Measurements from ENCODE around the gene PPM1F.
A peak's percentile ranks its signal among the peaks of the same experiment; 100 is the strongest.

Gene PPM1F, protein sequence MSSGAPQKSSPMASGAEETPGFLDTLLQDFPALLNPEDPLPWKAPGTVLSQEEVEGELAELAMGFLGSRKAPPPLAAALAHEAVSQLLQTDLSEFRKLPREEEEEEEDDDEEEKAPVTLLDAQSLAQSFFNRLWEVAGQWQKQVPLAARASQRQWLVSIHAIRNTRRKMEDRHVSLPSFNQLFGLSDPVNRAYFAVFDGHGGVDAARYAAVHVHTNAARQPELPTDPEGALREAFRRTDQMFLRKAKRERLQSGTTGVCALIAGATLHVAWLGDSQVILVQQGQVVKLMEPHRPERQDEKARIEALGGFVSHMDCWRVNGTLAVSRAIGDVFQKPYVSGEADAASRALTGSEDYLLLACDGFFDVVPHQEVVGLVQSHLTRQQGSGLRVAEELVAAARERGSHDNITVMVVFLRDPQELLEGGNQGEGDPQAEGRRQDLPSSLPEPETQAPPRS

DNA sequence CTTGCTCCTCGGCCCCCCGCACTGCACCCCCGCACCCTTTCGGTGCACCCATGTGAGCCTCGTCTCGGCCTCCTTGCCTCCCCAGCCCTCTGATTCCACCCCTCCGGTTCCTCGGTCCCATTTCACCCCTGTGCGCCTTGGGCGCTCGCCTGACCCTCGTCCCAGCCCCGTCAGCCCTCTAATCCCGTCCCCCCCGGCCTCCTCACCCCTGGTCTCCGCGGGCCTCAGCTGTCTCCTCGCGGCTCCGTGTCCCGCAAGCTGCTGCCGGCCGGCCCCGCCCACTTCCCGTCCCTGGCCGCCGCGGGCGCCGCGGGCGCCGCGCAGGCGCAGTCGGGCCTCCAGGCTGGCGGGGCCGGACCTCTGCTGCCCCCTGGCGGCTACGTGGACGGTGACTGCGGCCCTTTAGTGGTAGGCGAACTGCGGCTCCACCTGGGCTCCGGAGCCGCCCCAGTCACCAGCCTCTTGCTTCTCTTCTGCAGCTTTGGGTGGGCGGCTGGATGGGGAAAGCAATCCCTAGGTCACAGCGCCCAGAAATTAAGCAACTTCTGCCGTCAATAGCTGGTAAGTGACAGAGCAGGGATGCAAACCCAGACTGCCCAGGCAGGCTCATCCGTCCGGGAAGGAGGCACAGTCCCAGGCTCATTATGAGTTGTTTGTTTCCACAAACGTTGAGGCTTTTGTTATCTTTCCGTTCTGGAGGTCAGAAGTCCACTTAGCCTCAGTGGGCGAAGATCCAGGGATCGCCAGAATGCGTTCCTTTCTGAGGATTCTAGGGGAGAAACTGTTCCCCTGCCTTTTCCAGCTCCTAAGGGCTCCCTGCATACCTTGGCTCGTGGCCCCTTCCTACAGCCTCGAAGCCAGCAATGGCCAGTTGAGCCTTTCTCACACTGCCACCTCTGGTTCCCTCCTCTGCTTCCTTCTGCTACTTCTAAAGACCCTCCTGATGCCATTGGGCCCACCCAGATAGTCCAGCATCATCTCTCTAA lies at the start of gene PPM1F:
Gene PPM1F (minus strand): TSS at position 263 of the 986 bp plus-strand sequence. CDS start 6,800 bp downstream, outside the sequence.
- peak; percentile 77 for DNase-seq (ENCODE audit: low read depth)

DNA sequence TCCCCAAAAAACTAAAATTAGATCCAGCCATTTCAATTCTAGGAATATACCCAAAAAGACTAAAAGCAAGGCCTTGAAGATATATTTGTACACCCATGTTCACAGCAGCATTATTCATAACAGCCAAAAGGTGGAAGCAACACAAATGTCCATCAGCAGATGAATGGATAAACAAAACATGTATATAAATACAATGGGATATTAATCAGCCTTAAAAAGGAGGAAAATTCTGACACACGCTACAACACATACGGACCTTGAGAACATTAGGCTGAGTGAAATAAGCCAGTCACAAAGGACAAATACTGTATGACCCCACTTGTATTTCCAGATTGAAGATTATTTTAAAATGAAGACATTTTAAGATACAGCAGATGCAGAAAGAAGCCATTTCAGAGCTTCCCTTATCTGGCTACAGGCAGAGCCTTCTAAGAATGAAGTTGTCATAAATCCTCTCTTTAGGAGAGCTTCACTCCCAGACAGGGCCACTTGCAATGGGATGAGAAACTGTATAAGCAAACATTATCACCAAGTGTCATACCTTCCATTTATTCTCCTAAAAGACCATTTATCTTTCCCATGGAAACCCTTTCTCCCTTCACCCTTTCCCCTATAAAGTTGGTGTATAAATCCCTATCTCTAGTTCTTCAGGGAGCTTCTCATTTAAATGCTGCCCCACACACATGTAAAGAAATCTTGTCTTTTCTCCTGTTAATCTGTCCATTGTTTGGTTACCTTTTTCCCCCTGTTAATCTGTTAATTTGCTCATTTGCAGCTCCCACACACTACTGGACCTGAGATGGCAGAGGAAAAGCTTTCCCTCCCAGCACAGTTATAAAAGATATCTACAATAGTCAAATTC lies 49.2 kb upstream of the PPM1F start:
- no peak for DNase-seq (ENCODE audit: low read depth)

DNA sequence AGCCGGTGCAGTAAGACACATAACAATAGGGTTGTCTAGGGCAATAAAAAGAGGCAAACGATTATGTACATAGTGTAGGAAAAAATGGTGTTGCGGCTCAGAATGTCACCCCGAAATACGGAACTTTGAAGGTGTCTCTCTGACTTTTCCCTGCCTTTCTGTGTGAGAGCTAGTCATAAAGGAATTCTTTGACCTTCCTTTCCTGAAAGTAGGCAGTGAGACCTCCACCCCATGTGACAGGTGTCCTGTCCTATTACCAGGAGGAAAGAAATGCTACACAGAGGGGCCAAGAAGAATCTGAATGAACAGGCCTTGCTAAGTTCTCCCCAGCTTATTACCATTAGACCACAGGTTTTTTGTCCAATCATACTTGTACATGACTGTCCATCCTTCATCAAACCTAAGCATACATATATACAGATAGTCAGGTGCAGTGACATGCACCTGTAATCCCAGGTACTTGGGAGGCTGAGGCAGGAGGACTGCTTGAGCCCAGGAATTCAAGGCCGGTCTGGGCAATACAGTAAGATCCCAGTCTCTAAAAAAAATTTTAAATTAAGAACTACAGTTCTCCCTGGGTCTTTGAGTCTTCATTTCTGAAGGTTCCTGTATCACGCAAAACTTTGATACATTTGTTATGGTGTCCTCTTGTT lies 46.1 kb upstream of the PPM1F start:
- no peak for DNase-seq (ENCODE audit: low read depth)

DNA sequence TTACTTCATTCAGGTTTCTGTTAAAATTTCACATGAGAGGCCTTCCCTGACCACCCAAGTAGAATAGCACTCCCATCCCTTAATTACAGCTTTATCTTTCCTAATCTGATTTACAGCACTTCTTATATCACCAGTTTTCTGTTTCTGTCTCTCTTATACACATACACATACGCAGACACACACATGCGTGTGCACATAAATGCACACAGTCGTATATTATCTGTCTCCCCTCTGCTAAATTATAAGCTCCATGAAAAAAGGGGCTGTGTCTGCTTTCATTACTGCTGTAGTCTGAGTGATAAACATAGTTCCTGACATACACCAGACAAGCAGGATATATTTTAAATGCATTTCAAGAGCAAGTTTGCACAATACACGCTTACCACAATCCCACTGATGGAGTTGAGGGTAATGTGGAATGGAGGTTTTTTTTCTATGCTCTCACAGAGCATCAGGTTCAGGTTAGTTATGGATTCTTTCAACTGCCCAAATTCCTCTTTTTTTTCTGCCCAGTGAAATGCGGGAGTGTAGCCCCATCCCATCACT lies 43.6 kb upstream of the PPM1F start:
- DNase-seq (ENCODE audit: low read depth) = no peak

DNA sequence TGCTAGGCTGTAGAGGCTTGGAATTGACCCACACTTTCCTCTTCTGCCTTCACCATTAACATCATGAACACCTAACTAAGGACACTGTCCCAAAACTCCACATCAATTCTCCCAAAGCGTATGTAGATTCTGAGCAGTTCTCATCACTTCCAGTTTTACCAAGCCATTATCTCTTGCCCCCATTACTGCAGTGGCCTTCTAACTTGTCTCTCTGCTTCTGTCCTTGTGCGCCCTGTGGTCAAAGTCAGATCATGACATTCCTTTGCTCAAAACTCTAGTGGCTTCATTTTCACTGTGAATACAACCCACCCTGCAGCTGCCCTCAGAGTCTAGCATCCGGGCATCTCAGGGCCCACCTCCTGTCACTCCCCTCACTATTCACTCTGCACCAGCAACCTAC lies 43.0 kb upstream of the PPM1F start:
- DNase-seq (ENCODE audit: low read depth) = no peak

DNA sequence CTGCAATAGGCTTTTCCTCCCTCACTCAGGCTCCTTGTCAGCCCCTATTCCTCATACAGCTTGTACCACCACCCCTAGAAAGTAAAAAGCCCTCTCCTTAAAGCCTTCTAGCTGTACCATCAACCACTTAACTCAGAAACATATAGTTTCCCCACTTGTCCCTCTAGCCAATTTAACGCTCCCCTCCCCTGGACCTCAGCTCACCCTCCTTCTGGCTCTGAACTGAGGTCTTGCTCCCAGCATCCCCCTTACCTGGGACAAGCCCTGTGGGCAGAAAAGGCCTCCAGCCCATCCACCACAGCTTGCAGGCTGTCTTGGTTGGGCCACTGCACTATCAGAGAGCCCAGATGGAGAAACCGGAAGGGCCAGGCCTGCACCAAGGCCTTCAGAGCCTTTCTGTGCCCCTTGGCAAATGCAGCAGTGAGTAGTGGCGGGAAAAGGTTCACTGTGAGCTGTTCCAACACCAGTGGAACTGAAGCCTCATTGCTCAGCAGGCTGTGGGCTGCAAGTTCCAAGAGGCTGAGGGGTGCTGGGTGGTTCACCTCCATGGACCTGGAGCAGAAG lies 42.3 kb upstream of the PPM1F start:
- no peak for DNase-seq (ENCODE audit: low read depth)

DNA sequence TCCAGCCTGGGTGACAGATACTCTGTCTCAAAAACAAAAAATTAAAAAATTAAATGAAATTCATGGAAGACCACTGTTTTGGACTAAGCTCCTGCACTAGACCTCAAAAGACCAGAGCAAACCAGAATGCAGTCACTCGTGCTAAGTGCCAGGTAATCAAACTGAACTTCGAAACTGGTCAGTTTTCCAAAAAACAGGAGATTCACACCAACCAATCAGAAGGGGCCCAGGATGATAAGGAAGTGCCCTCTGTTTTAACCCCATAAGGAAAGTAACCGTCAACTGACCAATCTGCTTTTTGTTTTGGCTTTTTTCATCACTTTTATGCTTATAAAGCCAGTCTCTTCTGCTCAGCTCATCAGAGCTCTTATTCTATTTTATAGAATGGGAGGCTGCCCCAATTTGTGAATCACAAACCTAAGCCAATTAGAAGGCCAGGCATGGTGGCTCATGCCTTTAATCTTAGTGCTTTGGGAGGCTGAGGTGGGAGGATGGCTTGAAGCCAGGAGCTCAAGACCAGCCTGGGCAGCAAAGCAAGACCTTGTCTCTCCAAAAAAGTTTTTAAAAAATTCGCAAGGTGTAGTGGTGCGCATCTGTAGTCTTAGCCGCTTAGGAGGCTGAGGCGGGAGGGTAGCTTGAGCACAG lies 40.1 kb upstream of the PPM1F start:
- DNase-seq (ENCODE audit: low read depth) = no peak

DNA sequence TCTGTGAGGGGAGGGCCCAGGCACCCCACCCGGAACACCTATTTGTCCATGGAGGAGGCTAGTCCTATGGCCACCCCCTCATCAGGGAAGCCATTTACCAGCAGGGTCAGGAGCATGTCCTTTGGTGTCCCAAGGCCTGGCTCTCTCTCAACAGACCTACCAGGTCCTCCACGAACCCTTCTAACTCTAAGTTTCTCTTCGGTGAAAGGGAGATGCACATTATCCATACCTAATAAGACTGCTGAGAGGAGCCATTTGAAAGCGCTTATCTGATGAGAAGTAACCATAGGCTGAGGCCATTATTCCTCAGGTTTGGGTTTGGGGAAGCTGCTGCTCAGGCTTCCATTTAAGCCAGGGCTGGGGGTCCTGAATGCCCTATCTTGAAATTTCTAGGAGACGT lies 39.1 kb upstream of the PPM1F start:
- DNase-seq (ENCODE audit: low read depth) = no peak

DNA sequence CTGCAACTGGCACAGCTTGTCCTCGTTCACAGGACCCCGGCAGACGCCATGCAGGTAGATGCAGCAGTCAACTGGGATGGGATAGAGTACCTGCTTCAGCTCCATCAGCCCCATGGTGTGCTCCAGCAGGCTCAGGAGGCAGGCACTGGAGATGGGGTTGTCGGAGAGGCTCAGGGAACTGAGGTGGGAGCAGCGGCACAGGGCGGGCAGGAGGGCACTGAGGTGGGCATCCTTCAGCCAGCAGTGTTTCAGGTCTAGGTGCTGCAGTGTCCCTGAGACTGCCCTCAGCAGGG lies 38.6 kb upstream of the PPM1F start:
- DNase-seq (ENCODE audit: low read depth) = no peak

DNA sequence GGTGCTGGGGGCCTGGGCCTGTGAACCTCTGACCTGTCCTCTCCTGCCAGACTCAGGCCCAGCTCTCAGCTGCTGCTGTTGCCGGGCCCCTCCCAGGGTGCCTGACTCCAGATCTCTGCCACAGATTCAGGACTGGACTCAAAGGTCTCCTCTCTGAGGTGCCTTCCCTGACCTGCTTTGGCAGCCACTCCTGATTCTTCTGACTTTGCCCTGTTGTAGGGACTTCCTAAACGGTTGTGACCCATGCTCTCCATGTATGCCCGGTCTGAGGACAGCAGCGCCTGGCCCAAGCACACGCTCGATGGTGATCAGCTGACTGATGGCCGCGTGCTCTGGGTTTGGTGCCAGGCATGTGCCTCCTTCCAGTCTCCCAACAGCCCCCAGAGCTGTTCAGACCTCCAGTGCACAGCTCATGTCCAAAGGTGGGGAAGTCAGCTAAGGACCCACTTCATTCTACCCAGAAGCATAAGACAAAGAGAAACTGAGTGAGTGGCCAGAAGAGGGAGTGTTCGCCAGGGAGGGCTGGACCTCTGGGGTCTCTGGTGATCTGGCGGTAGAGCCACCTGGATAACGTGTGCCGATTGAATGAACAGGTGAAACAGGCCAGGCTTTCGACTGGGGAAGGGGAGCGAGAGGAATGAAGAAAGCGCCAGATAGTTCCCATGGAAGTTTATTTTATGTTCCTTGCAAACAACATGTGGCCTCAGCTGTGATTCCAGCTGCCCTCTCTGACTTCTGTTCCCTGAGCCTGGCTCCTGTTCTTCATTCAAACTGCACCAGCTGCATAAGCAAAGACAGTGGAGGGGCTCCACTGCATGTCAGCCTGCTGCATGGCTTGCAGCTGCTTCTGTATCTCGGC lies 38.0 kb upstream of the PPM1F start:
- DNase-seq (ENCODE audit: low read depth) = no peak

DNA sequence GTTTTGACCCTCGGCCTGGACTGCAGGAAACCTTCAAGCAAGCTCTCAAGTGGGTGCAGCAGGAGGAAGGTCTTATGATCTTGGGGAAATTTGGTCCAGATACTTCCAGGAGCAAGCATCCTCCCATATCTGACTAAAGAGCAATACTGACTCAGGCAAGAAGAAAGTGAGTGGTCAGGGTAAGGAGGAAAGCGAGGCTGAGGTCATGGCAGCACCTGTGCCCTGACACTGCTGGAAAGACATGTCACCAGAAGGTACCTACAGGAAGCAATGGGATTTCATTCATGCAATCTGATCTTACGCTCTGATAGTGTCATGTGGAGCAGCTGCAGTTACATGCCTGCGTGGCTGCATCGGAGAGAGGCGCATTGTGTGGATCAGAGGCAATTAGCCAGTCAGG lies 36.4 kb upstream of the PPM1F start:
- no peak for DNase-seq (ENCODE audit: low read depth)

DNA sequence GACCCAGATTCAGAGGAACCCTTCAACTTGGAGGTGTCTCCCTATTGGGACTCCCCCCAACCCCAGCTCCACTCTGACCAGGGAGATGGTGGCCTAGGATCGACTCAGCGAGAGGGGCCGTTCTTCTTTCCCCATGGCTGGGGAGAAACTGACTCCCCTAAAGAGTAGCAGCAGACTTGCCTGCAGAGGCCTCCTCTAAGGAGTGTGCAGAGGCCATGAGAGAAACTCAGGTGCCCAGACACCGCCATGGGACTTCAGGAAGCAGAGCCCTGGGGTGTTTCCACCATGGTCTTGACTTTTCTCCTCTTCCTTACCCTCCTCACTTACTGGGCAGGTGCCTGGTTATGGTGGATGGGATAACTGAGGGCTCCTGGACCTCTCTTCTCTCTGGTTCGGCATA lies 32.6 kb upstream of the PPM1F start:
- no peak for DNase-seq (ENCODE audit: low read depth)

DNA sequence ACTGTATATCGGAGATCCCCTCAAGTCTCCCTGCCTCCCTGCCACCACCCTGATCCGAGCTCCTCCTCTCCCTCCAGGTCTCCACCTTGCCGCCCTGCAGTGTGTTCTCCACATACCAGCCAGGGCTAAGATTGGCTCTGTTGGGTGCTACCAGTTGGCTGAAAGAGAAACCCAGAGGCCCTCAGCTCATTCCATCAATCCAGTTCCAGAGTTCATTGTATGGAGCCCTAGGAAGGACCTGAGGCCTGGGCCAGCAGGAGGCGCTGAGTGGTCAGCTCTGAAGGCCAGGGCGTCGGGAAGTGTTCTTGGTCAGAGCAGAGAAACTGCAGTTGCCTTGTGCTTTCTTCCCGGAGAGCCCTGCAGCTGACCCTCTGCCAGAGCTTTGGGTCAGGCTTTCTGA lies 32.1 kb upstream of the PPM1F start:
- no peak for DNase-seq (ENCODE audit: low read depth)

DNA sequence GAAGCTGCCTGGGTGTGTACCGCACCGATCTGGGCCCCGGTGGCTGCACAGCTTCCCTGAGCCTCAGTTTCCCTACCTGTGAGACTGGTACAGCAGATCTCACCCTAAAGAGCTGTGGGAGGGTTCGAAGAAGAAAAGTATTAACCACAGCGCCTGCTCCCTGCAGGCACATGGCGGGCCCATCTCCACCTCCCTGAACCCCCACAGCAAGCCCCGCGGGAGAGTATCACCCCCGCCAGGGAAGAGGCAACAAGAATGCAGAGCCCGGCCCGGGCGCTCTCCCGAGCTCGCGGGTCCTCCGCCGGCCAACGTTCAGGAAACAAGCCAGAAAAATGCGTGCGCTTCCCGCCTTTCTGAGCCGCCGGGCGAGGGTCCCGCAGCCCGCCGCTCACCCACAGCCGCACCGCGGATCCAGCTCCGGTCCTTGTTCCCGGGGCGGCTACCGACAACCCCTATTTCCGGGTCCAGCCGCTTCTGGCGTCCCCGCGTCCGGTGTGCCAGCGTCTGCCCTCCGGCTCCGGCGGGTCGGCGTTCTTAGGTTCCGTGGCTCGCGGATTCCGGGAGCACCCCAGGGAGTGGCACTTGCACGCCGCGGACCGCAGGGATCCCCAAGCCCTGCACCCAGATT lies 29.8 kb upstream of the PPM1F start, which contains the start of gene TOP3B:
Gene TOP3B (minus strand): TSS at position 450 of the 628 bp plus-strand sequence. CDS start 7,078 bp downstream, outside the sequence.
- DNase-seq (ENCODE audit: low read depth) = peak; percentile 70

DNA sequence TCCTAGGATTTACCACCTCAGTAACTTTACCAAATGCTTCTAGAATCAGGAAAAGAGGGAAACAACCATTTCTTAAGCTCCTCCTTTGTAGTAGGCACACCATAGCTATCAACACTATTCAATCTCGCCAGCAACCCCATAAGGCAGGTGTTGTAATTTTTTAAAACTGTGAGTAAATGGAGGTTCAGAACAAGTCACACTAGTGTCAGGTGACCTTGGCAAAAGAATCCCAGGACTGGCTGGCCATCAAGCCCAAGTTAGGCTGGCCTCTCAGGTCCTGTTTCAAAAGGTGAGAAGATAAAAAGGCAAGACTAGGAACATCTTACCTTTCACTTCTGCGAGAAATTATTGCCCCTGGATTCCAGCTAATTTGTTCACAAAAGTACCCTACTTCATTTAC lies 29.2 kb upstream of the PPM1F start:
- no peak for DNase-seq (ENCODE audit: low read depth)

DNA sequence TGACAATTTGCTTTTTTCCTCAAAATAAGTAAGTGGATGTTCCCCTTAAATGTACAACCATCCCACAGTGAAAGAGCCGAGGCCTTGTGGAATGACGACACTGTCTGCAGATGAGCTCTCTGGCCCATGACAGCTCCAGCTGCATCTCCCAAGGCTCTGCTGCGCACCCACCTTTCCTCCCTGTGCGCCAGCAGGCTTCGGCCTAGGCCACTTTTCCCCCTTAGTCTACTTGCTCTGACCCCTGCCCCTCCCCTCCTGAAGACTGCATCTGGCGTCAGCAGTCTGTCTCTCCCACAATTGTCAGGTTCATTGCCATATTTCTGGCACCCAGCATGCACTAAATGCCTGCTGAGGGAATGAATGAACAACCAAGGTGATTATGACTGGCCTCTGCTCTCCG lies 27.9 kb upstream of the PPM1F start:
- no peak for DNase-seq (ENCODE audit: low read depth)

DNA sequence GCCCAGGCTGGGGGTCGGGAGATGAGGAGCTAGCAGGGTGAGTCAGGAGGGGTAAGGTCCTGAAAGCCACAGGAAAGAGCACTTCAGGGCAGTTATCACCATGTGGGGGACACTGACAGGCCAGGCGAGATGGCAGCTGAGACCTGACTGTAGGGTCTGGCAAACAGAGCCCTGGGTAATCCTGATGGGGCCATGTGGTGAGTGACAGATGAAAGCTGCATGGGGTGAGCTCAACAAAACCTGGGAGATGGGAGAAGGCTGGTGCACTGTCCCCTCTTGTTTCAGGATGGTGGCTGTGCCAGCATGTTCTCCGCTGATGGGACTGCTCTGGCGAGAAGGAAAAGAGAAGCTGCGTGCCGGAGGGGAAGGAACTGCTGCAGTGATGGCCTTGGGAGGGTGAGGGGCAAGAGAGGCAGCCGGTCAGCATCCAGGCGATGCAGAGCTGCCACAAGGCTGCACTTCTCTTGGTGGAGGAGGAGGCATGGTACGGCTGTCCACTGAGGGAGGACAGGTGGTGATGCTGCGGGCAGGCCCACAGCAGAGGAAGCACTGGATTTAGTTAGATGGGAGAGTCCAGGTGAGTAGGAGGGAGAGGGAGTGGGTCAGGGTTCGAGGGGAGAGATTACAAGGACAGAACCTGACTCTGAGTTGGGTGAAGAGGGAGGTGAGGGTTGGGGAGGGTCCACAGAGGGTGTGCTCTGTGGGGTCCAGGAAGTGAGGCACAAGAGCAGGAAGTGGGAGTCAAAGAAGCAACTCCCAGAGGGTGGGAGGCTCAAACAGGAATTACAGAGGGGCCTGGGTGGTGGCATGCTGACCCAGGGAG lies 26.1 kb upstream of the PPM1F start:
- DNase-seq (ENCODE audit: low read depth) = no peak

DNA sequence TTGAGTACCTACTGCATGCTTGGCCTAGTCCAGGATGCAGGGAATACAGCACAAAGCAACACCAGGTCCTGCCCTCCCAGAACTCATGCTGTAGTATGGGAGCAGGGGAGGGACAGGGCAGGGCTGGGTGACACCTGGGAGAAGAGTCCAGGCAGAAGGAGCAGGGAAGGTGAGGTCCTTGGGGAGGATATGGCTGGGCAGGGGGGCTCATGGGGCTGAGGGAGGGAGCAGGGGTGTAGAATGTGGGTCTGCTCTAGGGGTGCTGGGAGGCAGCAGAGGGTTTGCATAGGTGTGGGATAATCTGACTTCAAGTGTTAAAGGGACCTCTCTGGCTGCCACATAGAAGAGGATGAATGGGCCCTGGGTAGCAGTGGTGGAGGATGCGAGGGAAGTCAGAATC lies 25.2 kb upstream of the PPM1F start:
- DNase-seq (ENCODE audit: low read depth) = no peak

Data from stimulated activated CD8-positive, alpha-beta memory T cell treated with anti-CD3 and anti-CD28 coated beads, Interleukin-15, amount 100 ng/mL, for 1 hour (primary cell).